ENCODE measurements around the gene FBXO17.

- TF ChIP-seq CTCF (IDR thresholded peaks at IDR 0.05) (no peak), EZH2 (IDR thresholded peaks at IDR 0.05; ENCODE audit: borderline replicate concordance, insufficient read depth, low read depth, low read length, poor library complexity, severe bottlenecking) (no peak)
Observed at GRCh38 chr19:39021063-39021462, 45.5 kb upstream of the FBXO17 start.

Measured in B cell (primary cell).